ENCODE data around the gene CDC16. TPM values are rescaled to one million over a fixed set of nuclear protein-coding genes. Genes with fewer than 3 reads are reported as not detected.

CDC16 gene
- total RNA-seq, 1 experiment from 2014 or later, result 29.9 TPM

DNA sequence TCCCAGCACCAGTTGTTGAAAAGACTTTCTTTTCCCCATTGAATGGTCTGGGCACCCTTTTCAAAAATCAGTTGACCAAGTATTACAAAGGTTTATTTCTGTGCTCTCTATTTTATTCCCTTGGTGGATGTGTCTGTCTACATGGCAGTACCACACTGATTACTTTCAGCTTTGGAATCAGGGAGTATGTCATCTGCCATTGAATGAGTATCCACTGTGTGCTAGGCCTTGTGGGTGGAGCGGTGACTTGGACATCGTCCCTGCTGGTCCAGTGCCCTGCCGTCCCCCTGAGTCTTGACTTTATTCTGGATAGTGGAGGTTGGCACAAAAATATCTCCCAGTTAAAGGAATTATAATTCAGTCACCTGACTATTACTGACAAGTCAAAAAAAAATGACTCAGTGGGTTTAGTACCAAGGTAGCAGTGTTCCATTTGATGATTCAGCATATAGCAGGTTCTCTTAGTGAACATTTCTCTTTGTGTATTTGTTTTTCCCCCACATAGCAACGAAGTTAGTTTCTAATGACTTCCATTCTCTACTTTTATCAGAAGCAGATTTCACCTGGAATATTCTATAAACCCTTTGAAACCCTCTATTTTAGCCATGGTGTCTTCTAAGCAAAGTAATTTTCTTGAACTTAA lies 50.6 kb downstream of the CDC16 start:
- Histone ChIP-seq H3K4me3 (no peak overlapping the region), H3K4me1 (peaks cover under 1% of the 10 kb centered on the region; the same call in 1 of the 2 replicates), H3K27ac (no peak overlapping the region), H3K9me3 (replicated peaks) (no peaks in the 10 kb centered on the region), H3K27me3 (no peaks in the 10 kb centered on the region), H3K36me3 (peaks cover 38% of the 10 kb centered on the region)
- no peak for DNase-seq

- Histone ChIP-seq H3K4me3 (no peak overlapping the region), H3K27ac (no peak overlapping the region), H3K4me1 (no peaks in the 10 kb centered on the region), H3K9me3 (replicated peaks) (no peaks in the 10 kb centered on the region), H3K36me3 (peaks cover 38% of the 10 kb centered on the region), H3K27me3 (no peaks in the 10 kb centered on the region)
- no peak for DNase-seq
These were observed 52.1 kb downstream of the CDC16 start for GRCh38 chr13:114286808-114287207.

DNA sequence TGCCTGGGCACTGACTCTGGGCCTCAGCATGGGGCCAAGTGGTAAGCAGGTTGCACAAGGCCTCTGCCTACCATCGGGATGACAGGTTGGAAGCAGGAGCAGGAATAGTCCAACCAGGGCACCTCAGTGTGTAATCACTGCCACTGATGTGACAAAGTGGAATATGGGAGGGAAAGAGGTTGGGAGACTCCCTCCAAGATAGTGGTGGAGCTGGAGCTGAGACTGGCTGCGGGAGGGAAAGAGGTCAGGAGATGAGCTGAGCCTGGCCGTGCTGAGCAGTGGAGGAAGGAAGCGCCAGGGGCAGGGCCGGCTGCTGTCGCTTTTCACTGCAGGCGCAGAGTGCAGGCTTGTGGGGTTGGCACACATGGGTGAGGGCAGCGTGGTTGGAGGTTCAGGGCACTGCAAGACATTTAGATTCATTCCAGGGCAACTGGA lies 53.5 kb downstream of the CDC16 start:
- no peaks in the 10 kb centered on the region for H3K27me3 ChIP-seq
- DNase-seq, result no peak
- H3K36me3 ChIP-seq, result peaks cover 40% of the 10 kb centered on the region

GRCh38 chr13:114296448-114296847 lies 61.8 kb downstream of the CDC16 start:
- H3K27me3 ChIP-seq, result no peaks in the 10 kb centered on the region
- DNase-seq, result no peak
- H3K27ac ChIP-seq, result no peak overlapping the region
- H3K4me3 ChIP-seq, result no peak overlapping the region
- no peaks in the 10 kb centered on the region for H3K4me1 ChIP-seq
- H3K36me3 ChIP-seq, result peaks cover 25% of the 10 kb centered on the region; the same call in 1 of the 2 replicates
- no peaks in the 10 kb centered on the region for H3K9me3 ChIP-seq (replicated peaks)

More for the DNA sequence above, 53.5 kb downstream of the CDC16 start:
- H3K27ac ChIP-seq, result no peak overlapping the region
- H3K4me3 ChIP-seq, result no peak overlapping the region
- H3K9me3 ChIP-seq (replicated peaks), result no peaks in the 10 kb centered on the region
- no peaks in the 10 kb centered on the region for H3K4me1 ChIP-seq

GRCh38 chr13:114296902-114297301 lies 62.2 kb downstream of the CDC16 start:
- no peaks in the 10 kb centered on the region for H3K4me1 ChIP-seq
- no peaks in the 10 kb centered on the region for H3K9me3 ChIP-seq (replicated peaks)
- H3K4me3 ChIP-seq, result no peak overlapping the region
- H3K36me3 ChIP-seq, result peaks cover 27% of the 10 kb centered on the region; the same call in 1 of the 2 replicates
- no peak for DNase-seq
- H3K27me3 ChIP-seq, result no peaks in the 10 kb centered on the region
- H3K27ac ChIP-seq, result no peak overlapping the region

DNA sequence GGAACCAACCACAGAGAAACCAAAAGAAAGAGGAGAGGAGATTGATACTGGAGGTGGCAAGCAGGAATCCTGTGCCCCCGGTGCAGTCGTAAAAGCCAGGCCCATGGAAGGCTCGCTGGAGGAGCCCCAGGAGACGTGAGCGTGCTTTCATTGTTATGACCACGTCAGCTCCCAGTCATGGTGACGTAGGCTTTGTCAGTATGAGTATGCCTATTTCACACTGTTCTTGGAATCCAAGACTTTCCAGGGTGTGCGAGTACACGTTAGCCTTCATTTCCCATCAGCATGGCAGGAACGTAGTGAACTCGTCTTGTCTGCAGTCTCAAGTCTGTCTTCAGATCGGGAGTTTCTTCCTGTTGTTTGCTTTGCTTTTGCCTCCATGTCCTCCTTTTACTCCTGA lies 64.2 kb downstream of the CDC16 start:
- Histone ChIP-seq H3K27ac (no peak overlapping the region), H3K9me3 (replicated peaks) (no peaks in the 10 kb centered on the region), H3K36me3 (peaks cover 40% of the 10 kb centered on the region; the same call in 1 of the 2 replicates), H3K27me3 (no peaks in the 10 kb centered on the region), H3K4me3 (no peak overlapping the region), H3K4me1 (no peaks in the 10 kb centered on the region)
- DNase-seq, result no peak

DNA sequence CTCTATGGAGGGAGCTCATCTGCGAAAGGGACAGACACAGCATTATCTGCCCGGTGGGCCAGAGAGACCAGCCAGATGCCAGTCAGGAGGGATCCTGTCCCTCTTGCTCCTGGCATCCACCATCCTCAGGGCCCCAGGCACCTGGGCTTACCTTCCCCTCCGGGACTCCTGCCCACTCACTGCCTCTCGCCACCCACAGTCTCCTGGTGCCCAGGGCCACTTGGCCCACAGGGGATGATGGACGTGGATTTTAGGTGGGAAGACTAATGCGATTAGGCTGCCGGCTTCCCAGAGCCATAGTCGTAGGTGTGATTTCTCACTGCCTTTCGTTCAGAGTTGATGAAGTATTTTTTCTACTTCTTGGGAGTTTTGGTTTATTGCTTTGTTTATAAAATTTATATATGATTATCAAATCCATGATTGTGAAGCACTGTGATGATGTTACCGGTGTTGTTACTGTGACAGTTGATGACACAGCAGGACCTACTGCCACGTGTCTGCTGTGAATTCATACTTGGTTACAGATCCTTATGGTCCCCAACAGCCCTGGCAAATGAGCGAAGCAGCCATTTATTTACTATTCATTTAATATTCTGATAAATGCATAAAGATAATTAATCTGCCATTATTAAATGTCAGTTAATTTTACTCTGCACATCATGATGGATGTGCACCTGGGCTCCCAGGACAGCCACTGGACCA lies 65.1 kb downstream of the CDC16 start:
- no peaks in the 10 kb centered on the region for H3K4me1 ChIP-seq
- H3K36me3 ChIP-seq, result peaks cover 44% of the 10 kb centered on the region; the same call in 1 of the 2 replicates
- H3K4me3 ChIP-seq, result no peak overlapping the region
- no peaks in the 10 kb centered on the region for H3K9me3 ChIP-seq (replicated peaks)
- no peak overlapping the region for H3K27ac ChIP-seq
- no peaks in the 10 kb centered on the region for H3K27me3 ChIP-seq
- DNase-seq, result no peak

GRCh38 chr13:114303700-114304327 lies 69.1 kb downstream of the CDC16 start:
- DNase-seq, result no peak
- no peaks in the 10 kb centered on the region for H3K4me1 ChIP-seq
- no peak overlapping the region for H3K27ac ChIP-seq
- H3K9me3 ChIP-seq (replicated peaks), result no peaks in the 10 kb centered on the region
- H3K27me3 ChIP-seq, result no peaks in the 10 kb centered on the region
- H3K36me3 ChIP-seq, result peaks cover 39% of the 10 kb centered on the region
- no peak overlapping the region for H3K4me3 ChIP-seq

- no peak overlapping the region for H3K4me3 ChIP-seq
- no peaks in the 10 kb centered on the region for H3K9me3 ChIP-seq (replicated peaks)
- H3K27me3 ChIP-seq, result no peaks in the 10 kb centered on the region
- DNase-seq, result no peak
- H3K4me1 ChIP-seq, result no peaks in the 10 kb centered on the region
- peaks cover 38% of the 10 kb centered on the region for H3K36me3 ChIP-seq
- H3K27ac ChIP-seq, result no peak overlapping the region
These were observed 69.8 kb downstream of the CDC16 start for GRCh38 chr13:114304346-114305034.

GRCh38 chr13:114309086-114309485 lies 74.4 kb downstream of the CDC16 start:
- Histone ChIP-seq H3K36me3 (peaks cover 9% of the 10 kb centered on the region), H3K27ac (no peak overlapping the region), H3K4me1 (no peaks in the 10 kb centered on the region), H3K27me3 (no peaks in the 10 kb centered on the region), H3K9me3 (replicated peaks) (no peaks in the 10 kb centered on the region), H3K4me3 (no peak overlapping the region)
- no peak for DNase-seq

- no peaks in the 10 kb centered on the region for H3K4me1 ChIP-seq
- no peak for DNase-seq
These were observed 75.2 kb downstream of the CDC16 start for GRCh38 chr13:114309806-114310410.

GRCh38 chr13:114310956-114311355 lies 76.3 kb downstream of the CDC16 start:
- DNase-seq, result no peak
- Histone ChIP-seq H3K36me3 (peaks cover 4% of the 10 kb centered on the region; the same call in 1 of the 2 replicates), H3K4me1 (no peaks in the 10 kb centered on the region), H3K4me3 (no peak overlapping the region), H3K27me3 (no peaks in the 10 kb centered on the region), H3K9me3 (replicated peaks) (no peaks in the 10 kb centered on the region), H3K27ac (no peak overlapping the region)

More at GRCh38 chr13:114309806-114310410, 75.2 kb downstream of the CDC16 start:
- peaks cover 4% of the 10 kb centered on the region; the same call in 1 of the 2 replicates for H3K36me3 ChIP-seq
- H3K27me3 ChIP-seq, result no peaks in the 10 kb centered on the region
- H3K9me3 ChIP-seq (replicated peaks), result no peaks in the 10 kb centered on the region
- no peak overlapping the region for H3K27ac ChIP-seq
- H3K4me3 ChIP-seq, result no peak overlapping the region

DNA sequence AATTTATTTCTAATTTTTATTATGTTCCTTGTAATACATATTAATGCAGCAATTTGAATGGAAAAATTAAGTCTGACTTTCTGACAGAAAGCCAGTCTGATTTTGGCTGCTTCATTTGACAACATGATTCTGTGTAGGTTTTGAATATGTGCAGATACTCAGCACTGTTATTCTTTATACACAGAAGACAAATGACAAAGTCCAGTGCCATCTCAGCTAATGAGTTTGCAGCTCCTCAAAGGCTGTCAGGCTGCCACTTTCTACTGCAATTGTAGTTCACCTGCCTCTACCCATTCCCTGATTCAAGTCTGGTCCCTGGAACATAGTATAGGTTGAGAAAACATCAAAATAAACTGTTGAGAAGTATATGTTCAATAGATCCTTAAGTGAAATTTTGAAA lies 76.7 kb downstream of the CDC16 start:
- Histone ChIP-seq H3K27me3 (no peaks in the 10 kb centered on the region), H3K9me3 (replicated peaks) (no peaks in the 10 kb centered on the region), H3K4me3 (no peak overlapping the region), H3K36me3 (peaks cover 4% of the 10 kb centered on the region; the same call in 1 of the 2 replicates), H3K4me1 (no peaks in the 10 kb centered on the region), H3K27ac (no peak overlapping the region)
- DNase-seq, result no peak

GRCh38 chr13:114311908-114312307 lies 77.2 kb downstream of the CDC16 start:
- Histone ChIP-seq H3K9me3 (replicated peaks) (no peaks in the 10 kb centered on the region), H3K36me3 (peaks cover 2% of the 10 kb centered on the region; the same call in 1 of the 2 replicates), H3K27ac (no peak overlapping the region), H3K27me3 (no peaks in the 10 kb centered on the region), H3K4me1 (no peaks in the 10 kb centered on the region), H3K4me3 (no peak overlapping the region)
- no peak for DNase-seq
